D341Med (cell line): ENCODE measurements around the gene ZNF296.

ENCODE experiments used
- DNase-seq: peaks from one replicate; pipeline ENCODE4 v3.0.0; 2012; ENCODE audit warnings: low spot score

The ZNF296 gene

DNA sequence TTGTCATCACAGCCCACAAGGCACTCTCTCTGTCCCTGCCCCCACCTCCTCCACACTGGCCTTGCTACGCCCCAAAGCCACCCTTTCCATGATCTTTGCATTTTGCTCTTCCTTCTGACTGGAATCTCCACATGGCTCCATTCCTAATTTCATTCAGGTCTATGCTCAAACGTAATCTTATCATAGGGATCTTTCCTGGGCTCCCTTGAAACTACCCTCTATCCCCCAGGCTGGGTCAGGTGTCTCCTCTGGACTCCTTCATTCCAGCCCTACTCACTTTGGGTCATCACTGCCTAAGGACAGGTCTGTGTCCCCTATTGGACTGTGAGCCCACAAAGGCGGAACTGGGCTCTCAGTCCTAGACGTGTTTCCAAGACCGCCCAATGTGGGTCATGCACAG lies 5.9 kb upstream of the ZNF296 start:
- DNase-seq, result no peak

DNA sequence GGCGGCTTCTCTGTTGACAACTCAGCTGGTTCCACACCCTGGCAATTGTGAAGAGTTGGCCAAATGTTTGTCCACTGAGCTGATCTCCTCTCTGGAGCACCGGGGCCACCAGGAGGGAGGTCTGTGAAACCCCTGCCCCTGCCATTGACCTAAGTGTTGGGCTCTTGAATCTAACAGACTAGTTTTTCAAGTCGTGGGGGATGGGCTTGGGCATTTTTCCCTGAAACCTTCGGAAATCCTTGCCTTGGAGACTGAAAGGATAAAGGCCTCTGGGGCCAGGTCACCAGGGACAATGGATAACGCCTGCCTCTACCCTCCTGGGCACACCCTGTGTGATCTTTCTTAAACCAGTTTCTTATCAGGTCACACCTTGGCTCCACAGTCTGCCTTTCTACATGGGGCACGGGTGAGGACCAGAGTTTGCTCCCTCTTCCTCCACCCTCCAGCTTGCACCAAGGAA lies 3.7 kb upstream of the ZNF296 start:
- no peak for DNase-seq

DNA sequence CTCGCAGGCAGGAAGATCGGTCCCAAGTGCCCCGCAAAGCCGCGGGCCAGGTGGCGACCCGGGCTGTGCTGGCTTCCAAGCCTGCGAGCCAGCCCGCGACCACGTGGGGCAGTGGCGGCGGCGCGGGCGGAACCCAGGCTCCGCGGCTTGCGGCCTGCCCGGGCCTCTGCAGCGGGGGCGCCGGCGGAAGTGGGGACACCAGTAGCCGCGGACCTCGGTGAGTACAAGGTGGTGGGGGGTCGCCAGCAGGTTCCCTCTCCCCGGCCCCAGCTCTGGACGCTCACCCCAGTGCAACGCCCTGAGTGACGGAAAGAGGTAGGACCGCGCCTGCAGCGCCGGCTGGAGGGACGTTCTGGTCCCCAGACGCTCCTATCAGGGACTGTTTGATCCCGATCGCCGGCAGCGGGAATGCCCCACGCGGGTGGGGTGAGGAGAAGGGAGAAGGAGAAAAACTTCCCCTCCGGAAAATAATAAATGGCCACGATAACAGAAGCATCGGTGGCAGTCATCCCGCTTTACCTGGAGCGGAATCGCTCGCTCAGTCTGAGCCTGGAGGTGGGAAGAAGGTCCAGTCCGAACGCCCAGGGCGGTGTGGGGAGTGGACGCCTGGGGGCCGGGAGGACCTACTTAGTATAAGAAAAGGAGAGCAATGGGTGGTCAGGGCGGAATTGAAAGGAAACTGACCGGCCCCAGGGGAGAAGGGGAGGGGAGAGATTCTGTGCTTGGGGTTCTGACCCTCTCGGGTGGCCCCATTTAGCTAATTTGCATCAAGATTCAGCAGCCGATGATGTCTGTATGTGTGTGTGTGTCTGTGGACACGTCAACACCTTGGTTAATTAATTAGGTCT lies 3.0 kb upstream of the ZNF296 start, which contains the start of gene GEMIN7:
Gene GEMIN7 (plus strand): TSS at position 198 of the 848 bp plus-strand sequence. CDS start 10,855 bp downstream, outside the sequence.
- DNase-seq, result peak; percentile 92

DNA sequence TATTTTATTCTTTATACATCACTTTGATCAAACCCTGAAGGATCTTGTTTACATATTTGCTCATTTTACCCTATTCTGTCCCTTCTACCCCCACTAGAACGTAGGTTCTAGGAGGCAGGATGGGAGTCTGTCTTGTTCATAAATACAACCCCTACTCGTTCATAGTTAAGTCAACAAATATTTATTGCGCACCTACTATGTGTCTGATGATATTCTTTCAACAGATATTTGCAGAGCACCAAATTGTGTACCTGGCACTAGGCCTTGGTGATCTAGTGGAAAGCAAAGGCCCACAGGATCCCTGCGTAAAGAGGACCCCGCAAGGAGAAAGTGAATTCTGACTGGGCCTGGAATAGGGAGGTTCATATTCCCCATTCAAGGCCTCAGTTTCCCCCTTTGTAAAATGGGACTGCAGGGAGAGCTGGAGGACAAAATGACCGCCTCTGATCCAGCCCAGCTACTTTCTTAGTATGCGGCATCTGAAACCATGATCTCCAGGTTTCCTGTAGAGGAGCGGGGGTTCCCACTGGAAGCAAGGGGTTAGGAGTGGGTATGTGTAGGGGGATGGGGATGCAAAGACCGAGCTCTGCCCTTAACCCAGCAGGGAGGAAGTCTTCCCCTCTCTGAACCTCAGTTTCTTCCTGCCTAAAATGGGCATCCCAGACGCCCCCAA lies 2.2 kb upstream of the ZNF296 start:
- no peak for DNase-seq

DNA sequence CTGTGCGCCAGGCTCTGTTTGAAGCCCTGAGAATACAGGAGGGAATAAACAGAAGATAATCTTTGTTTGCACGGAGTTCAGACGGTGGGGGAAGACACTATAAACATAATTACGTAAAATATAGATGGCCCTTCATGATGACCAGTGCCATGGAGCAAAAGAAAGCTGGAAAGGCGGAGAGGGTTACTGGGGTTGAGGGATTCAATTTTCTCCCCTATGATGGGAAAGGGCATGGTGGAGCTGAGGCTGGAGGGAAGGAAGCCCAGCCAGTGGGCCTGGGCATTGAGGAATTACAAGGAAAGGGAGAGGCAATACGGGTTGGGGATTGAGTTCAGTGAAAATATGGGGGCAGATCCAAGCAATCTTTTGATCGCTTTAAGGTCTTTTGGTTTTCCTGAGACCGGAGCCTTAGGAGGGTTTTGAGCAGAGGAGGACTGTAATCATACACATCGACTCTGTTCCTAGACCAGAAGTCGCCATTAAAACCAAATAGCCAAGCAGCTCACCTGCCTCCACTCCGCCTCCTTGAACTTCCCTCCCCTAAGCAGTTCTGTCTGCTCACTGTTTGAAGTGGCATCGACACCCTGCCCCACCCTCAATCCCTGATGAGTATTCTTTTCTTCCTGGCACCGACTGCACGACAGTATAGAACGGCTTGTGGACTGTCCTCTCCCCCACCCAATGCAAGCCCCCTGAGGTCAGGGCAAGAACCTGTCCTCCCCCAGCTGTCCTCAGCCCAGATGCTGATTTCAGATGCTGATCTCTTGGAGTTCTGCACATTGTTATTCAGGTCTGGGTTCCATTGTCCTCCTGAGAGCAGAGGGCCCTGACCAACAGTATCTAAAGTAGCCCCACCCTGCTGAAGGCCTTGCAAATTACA lies 813 bp upstream of the ZNF296 start:
- DNase-seq, result no peak

DNA sequence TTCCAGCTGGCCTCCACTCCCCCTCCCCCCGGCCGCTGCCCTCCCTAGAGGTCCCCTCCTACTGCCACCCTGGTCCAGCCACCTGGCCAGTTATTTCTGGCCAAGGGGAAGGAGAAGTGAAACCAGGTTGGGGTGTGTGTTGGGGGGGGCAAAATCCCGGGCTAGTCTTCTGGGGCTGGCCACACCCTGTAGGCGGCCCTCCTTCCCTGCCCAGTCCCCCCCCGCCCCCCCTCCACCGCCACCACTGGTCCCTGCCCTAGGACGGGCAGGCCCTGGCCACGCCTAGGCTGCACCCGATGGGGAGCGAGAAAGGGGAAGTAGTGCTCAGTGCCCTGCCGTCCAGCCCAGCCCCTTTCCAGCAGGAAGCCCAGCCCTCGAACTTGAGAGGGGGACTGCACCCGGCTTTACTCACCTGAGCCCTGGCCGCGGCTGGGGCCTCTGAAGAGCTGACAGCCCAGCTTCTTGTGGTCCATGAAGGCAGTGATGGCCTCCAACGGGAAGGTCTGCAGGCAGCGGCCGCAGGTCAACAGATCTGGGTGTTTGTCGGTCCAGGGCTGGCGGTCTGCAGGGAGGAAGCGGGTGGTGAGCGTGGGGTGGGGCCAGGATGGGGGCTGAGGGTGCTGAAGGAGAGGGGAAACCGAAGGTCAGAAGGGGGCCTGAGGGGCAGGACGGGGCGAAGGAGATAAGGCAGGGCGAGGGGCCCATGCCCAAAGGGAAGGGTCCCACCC lies 813 bp downstream of the ZNF296 start:
- DNase-seq, result peak; percentile 68

DNA sequence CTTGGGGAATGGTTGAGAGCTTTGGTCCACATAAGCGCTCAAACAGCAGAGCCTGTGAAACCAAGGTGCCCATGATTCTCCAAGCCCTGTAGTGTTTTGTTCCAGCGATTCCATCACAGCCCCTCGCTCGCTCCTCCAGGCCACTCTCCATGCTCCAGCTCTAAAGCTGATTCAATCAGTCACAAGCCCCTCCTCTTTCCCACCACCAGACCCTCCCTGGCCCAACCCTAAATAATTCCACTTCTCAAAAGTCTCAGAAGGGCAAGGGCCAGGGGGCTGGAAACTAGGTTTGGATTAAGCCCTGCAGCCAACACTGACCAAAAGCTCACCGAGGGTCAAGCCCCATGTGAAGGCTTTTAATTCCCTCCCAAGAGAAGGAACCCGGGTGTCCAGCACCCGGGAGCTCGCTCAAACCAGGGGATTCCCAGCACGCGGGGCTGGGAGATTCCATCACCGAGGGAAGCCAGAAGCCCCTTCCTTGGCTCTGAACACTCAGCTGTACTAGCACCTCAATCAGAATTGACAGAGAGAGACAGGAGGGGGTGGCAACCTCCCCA lies 1.5 kb downstream of the ZNF296 start:
- DNase-seq, result no peak

DNA sequence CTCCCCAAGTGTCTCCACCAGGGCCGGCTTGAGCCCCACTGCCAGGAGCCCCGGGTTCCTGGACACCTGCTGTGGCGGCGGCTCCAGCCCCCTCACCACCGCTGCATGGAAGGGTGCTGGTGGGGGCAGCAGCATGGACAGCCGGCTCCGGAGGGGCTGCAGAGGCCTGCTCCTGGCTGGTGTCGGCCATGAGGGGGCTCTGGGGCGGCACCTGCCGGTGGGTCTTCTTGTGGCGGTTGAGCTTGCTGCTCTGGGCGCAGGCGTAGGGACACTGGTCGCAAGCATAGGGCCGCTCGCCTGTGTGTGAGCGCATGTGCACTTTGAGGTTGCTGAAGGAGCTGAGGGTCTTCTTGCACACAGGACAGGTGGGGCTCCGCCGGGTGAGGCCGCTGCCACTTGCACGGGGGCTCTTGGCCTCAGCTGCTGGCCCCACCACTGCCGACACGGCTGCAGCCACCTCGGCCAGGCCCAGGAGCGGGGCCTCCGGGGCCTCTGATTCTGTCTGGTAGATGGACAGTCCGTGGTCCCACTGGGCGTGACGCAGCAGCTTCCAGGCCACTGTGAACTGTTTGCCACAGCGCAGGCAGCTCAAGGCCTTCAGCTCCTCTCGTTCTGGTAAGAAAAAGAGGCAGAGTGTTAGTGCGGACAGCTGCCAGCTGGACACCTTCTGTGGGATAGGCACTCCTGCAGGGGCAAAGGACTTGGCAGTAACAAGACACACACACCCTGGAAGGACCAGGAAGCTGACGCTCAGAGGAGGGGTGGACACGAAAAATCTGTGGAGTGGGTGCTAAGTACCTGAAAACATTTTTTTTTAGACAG lies 4.1 kb downstream of the ZNF296 start:
- DNase-seq, result no peak

DNA sequence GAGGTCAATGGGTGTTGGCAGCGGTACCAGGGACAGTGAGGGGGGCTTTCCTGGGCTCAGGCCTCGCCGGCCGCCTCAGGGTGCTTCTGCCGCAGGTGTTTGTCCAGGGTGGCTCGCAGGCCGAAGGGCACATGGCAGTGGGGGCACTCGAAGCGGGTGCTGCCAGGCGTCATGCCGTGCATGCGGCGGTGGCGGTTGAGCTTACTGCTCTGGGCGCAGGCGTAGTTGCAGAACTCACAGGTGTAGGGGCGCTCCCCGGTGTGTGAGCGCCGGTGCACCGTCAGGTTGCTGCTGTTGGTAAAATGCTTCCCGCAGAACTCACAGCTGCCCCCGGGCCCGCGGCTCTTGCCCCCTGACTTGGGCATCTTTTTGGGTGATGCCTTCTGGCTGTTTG lies 4.7 kb downstream of the ZNF296 start:
- DNase-seq, result no peak

DNA sequence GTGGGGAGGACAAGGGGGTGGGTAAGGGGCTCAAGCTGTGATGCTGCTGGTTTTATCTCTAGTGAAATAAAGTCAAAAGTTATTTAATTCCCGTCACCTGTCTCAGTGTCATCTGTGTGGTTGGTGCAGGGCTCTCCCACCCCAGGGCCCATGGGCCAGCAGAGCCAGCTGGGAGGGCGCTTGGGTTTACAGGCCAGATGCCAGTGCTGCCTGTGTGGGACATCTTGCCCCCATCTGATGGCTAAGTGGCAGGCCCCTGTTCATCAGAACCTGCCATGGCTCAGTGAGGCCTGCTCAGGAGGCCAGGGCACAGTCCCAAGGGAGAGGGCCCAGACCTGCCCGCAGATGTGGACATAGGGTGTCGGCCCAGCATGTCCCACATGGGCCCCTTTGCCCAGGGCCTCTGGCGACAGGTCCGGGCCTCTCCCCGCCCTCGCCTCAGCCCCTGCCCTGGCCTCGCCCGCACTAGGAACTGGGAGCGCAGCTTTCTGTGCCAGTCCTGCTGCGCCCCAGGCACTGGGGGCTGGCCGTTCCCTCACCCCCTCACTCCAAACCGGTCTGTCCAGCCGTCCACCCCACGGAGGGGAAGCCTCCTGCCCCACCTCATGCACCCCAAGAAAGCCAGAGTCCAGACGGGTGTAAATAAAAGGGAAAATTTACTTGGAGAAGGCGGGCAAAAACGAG lies 5.3 kb downstream of the ZNF296 start:
- DNase-seq, result no peak

DNA sequence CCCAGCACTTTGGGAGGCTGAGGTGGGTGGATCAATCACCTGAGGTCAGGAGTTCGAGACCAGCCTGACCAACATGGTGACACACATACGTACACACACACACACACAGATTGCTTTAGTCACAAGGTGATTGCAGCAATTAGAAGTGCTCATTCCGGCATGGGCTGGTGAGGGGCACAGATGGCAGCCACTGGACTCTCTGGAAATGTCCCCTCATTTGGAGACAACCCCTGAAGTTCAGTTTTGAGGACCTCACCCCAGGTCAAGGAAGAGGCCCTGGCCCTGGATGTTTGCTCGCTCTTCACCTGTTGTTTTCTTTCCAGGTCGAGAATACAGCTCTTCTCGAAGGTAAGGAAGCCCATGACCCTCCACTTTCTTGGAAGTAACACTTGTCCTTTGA lies 6.1 kb downstream of the ZNF296 start:
- DNase-seq, result no peak

DNA sequence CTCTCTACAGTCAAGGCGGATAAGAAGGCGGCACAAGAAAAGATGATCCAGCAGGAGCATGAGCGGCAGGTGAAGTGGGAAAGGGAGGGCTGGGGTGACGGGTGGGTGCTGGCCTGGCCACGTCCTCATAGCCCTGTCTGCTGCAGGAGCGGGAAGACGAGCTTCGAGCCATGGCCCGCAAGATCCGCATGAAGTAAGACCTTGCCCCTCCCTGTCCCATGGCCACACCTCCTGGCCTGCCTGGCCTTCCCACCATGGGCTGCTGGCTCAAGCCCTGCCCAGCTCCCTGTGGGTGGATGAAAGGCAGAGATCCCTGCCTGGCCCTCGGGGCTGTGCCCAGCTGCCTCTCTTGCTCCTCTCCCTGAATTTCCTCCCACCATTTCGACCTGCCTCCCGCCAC lies 7.2 kb downstream of the ZNF296 start:
- DNase-seq, result peak; percentile 36

DNA sequence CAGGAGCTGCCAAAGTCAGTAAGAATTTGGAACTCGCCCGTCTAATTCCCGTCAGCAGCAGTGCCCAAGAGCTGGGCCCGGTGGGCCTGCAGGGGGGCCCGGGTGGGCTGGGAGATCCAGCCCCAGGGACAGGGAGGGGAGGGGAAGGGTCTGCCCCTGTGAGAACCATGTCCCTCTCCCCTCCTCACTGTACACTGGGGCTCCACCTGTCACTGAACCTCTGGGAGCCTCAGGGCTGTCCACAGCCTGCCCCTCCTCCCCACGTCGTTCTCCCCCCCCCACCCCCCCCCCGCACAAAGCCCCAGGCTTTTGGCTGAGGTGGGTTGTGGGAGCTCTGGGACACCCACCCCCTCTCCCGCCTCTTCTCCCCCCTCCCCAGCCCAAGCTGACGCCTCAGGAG lies 8.2 kb downstream of the ZNF296 start:
- DNase-seq, result no peak

DNA sequence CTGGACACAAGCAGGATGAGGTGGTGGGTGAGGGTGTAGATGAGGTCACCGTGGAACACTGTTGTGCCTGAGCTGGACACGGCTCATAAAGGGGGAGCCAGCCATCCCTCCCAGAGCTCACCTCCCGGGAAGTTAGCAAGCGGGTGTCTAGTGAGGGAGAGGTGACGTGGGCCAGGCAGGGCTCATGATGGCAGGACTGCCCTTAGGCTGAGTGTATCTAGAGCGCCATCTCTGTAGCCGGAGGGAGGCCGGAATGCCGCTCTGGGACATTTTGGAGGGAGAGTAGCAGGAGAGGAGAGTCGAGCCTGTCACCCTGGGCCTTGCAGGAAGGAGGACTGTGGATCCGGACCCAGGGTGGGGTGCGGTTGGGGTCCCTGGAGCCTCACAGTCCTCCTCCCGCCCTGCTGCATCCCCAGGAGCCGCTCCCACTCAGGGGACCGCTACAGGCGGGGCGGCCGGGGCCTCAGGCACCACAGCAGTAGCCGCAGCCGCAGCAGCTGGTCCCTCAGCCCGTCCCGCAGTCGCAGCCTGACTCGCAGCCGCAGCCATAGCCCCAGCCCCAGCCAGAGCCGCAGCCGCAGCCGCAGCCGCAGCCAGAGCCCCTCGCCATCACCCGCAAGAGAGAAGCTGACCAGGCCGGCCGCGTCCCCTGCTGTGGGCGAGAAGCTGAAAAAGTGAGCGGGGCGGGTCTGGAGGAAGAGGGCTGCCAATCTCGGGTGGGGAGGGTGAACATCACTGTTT lies 9.2 kb downstream of the ZNF296 start:
- no peak for DNase-seq

DNA sequence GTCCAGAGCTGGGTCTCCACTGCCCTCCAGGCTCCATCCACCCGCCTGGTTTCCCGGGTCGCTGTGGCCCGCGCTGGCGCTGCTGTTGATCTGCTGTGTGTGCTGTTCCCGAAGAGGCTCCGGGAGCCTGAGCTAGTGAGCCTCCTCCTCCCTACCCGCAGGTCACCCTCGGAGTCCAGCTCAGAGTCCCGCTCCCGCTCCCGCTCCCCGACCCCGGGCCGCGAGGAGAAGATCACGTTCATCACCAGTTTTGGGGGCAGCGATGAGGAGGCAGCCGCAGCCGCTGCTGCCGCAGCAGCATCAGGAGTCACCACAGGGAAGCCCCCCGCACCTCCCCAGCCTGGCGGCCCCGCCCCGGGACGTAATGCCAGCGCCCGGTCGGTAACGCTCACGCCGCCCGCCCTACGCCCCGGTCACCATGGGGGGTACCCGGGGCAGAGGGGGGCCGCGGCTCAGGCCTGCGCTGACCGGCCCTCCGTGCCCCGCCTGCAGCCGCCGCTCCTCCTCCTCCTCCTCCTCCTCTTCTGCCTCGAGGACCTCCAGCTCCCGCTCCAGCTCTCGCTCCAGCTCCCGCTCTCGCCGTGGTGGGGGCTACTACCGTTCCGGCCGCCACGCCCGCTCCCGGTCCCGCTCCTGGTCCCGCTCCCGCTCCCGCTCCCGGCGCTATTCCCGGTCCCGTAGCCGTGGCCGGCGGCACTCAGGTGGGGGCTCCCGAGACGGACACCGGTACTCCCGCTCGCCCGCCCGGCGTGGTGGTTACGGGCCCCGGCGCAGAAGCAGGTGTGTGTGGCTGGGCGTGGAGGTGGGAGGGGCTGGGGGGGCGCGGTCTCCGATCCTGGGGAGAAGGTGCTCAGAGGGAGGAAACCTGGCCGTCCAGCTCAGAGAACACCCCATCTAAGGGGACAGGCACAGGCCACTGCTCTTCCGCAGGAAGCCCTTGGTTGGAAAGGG lies 12.2 kb downstream of the ZNF296 start:
- no peak for DNase-seq

DNA sequence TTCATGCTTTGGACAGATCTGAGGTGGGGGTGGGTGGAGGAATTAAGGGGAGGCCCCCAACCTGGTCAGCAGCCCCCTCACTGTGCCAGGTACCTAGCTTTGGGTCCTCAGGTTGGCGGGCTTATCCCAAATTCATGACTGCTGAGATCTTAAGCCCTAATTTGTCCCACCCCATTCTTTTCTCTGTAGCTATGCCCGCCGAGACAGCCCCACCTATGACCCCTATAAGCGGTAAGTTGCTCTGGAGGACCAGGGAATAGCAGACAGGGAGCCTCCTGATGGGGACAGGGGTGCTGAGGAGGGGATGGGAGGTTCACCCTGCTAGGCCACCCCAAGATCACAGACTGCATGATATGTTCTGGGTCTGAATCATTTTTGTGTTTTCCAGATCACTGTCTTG lies 14.3 kb downstream of the ZNF296 start:
- DNase-seq, result no peak

DNA sequence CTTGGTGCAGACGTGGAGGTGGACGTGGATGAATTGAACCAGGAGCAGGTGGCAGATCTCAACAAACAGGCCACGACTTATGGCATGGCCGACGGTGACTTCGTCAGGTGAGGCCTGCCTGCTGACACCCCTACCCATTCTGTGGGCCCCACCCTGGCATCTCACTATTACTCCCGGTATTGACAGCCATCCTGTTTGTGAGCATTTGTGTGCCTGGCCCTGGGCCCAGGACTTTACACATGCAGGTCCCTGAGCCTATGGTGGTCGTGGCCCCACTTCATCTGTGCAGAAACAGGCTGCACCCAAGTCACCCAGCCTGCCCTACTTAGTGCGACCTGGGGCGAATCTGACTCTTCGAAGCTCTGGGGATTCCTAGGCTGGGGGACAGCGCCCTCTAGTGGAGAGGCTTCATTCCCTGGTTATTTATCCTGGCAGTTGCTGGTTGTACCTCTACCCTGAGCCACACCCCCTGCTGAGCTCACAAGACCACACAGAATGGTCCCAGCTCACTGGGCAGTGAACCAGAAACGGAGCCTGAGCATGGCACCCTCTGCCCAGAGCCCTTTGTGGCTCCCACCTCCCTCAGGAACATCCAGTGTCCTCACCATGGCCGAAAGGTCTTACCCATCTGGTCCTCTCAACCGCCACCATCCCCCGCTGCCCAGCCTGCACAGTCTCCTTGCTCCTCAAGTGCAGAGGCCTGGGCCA lies 16.9 kb downstream of the ZNF296 start:
- DNase-seq, result peak; percentile 87
